H1 (cell line): ENCODE results near the gene CKLF. TPM values are rescaled to one million over a fixed set of nuclear protein-coding genes. Genes with fewer than 3 reads are reported as not detected.

Source experiments
- CTCF ChIA-PET: fragments of 300-600 bp; sonication (Branson Sonifier 250); formaldehyde crosslinking; loops from one replicate; lab custom pipeline; 2021; ENCODE audit not compliant: partially characterized antibody; lab: Charles Lee
- POLR2A ChIA-PET: fragments of 300-600 bp; sonication (Branson Sonifier 250); formaldehyde crosslinking; loops from one replicate; lab custom pipeline; 2021; ENCODE audit warnings: inconsistent platforms; ENCODE audit not compliant: partially characterized antibody; lab: Charles Lee
- DNase-seq, 2 experiments: peaks; one replicate each; pipeline versions ENCODE4 v3.0.0 to v3.0.0-alpha.2; 2010 to 2022; ENCODE audit warnings: low spot score in 2 of 2, low read depth in 1 of 2, mixed read lengths in 1 of 2
- FAIRE-seq: peaks from 2 replicates; lab custom pipeline; 2011; peaks lifted over from hg19 to GRCh38; lab: Jason Lieb, UNC
- H2AFZ ChIP-seq: 2 replicates; pipeline ENCODE4 v1.8.1; 2012; ENCODE audit warnings: low read length, inconsistent platforms
- H2AK5ac ChIP-seq: 2 replicates; pipeline ENCODE4 v1.6.1; 2013; ENCODE audit warnings: low read depth, low read length
- H2BK120ac ChIP-seq: replicated peaks from 2 replicates; pipeline ENCODE3; 2013; ENCODE audit warnings: low read depth, low read length, inconsistent platforms
- H2BK12ac ChIP-seq: 2 replicates; pipeline ENCODE4 v1.6.1; 2013; ENCODE audit warnings: low read depth, low read length
- H2BK15ac ChIP-seq: 2 replicates; pipeline ENCODE4 v1.6.1; 2013; ENCODE audit warnings: low read length
- H2BK20ac ChIP-seq: 2 replicates; pipeline ENCODE4 v1.6.1; 2013; ENCODE audit warnings: low read length
- H2BK5ac ChIP-seq: 2 replicates; pipeline ENCODE4 v1.6.1; 2013; ENCODE audit warnings: low read depth, low read length
- H3K14ac ChIP-seq: 2 replicates; pipeline ENCODE4 v1.6.1; 2013; ENCODE audit warnings: inconsistent platforms; ENCODE audit not compliant: insufficient read length
- H3K18ac ChIP-seq: 2 replicates; pipeline ENCODE4 v1.6.1; 2013; ENCODE audit warnings: low read length; ENCODE audit errors: extremely low read depth
- H3K23ac ChIP-seq: 2 replicates; pipeline ENCODE4 v1.6.1; 2013; ENCODE audit warnings: inconsistent platforms; ENCODE audit not compliant: insufficient read length
- H3K23me2 ChIP-seq: 2 replicates; pipeline ENCODE4 v1.6.1; 2013; ENCODE audit warnings: low read depth, low read length
- H3K27ac ChIP-seq: 2 replicates; pipeline ENCODE4 v1.6.1; 2011; ENCODE audit warnings: low read depth, low read length, inconsistent platforms
- H3K27me3 ChIP-seq, 4 experiments: replicated peaks in 1 of 4; 1 replicate in 1 of 4; 2 replicates in 3 of 4; pipeline versions ENCODE4 v1.6.1 to v1.8.1; 2011 to 2013; ENCODE audit warnings: low read length in 3 of 4, mild to moderate bottlenecking in 3 of 4, inconsistent platforms in 2 of 4, mixed read lengths in 2 of 4, moderate library complexity in 1 of 4; ENCODE audit not compliant: control insufficient read depth in 3 of 4, insufficient read depth in 3 of 4; ENCODE audit errors: extremely low read depth in 1 of 4
- H3K36me3 ChIP-seq, 4 experiments: 2 replicates each; pipeline versions ENCODE4 v1.6.1 to v1.8.1; 2011 to 2013; ENCODE audit warnings: mild to moderate bottlenecking in 4 of 4, low read length in 3 of 4, moderate library complexity in 2 of 4, control low read depth in 1 of 4, inconsistent platforms in 1 of 4; ENCODE audit not compliant: insufficient read depth in 4 of 4, control insufficient read depth in 2 of 4
- H3K4ac ChIP-seq: replicated peaks from 2 replicates; pipeline ENCODE3; 2013; ENCODE audit warnings: low read length, low read depth, mixed read lengths, inconsistent platforms; ENCODE audit not compliant: insufficient read length
- H3K4me1 ChIP-seq, 4 experiments: replicated peaks in 1 of 4; 1 replicate in 1 of 4; 2 replicates in 3 of 4; pipeline versions ENCODE4 v1.6.1 to v1.8.1; 2011 to 2013; ENCODE audit warnings: low read length in 3 of 4, inconsistent platforms in 2 of 4, mixed read lengths in 1 of 4; ENCODE audit not compliant: insufficient read depth in 4 of 4, control insufficient read depth in 3 of 4
- H3K4me2 ChIP-seq, 2 experiments: 2 replicates each; pipeline versions ENCODE4 v1.6.1 to v1.8.1; 2011 to 2013; ENCODE audit warnings: low read depth in 2 of 2, low read length in 2 of 2, control low read depth in 1 of 2, inconsistent platforms in 1 of 2, mild to moderate bottlenecking in 1 of 2; ENCODE audit not compliant: insufficient read depth in 1 of 2
- H3K4me3 ChIP-seq, 4 experiments: fragments of 200-600, 300-600 bp in 1 of 4; sonication (generic), shearing (Covaris generic), sonication (Bioruptor Twin) in 1 of 4; 2 replicates each; pipeline versions ENCODE4 v1.5.1 to v1.8.1; 2011 to 2016; ENCODE audit warnings: low read length in 4 of 4, low read depth in 3 of 4, control low read depth in 2 of 4, inconsistent platforms in 2 of 4, mild to moderate bottlenecking in 2 of 4, mixed read lengths in 1 of 4, moderate library complexity in 1 of 4; ENCODE audit not compliant: insufficient read depth in 2 of 4; ENCODE audit errors: extremely low read depth in 1 of 4
- H3K56ac ChIP-seq: replicated peaks from 2 replicates; pipeline ENCODE3; 2013; ENCODE audit warnings: low read depth, mild to moderate bottlenecking, mixed read lengths, low read length, inconsistent platforms; ENCODE audit not compliant: insufficient read length
- H3K79me1 ChIP-seq: 2 replicates; pipeline ENCODE4 v1.6.1; 2013; ENCODE audit warnings: low read depth, low read length, control low read depth
- H3K79me2 ChIP-seq, 2 experiments: 2 replicates each; pipeline versions ENCODE4 v1.6.1 to v1.8.1; 2012 to 2013; ENCODE audit warnings: low read length in 2 of 2, mild to moderate bottlenecking in 2 of 2, inconsistent platforms in 1 of 2; ENCODE audit not compliant: insufficient read depth in 2 of 2, control insufficient read depth in 1 of 2
- H3K9ac ChIP-seq, 4 experiments: replicated peaks in 1 of 4; 1 replicate in 1 of 4; 2 replicates in 3 of 4; pipeline versions ENCODE4 v1.6.1 to v1.8.1; 2011 to 2013; ENCODE audit warnings: low read depth in 3 of 4, low read length in 3 of 4, control low read depth in 2 of 4, mild to moderate bottlenecking in 2 of 4, moderate library complexity in 2 of 4, inconsistent platforms in 1 of 4; ENCODE audit errors: extremely low read depth in 1 of 4
- H3K9me3 ChIP-seq, 2 experiments: 2 replicates each; pipeline versions ENCODE4 v1.6.1 to v1.8.1; 2012 to 2013; ENCODE audit warnings: mild to moderate bottlenecking in 2 of 2, moderate library complexity in 2 of 2, control low read depth in 1 of 2, inconsistent platforms in 1 of 2, low read depth in 1 of 2, low read length in 1 of 2, mixed read lengths in 1 of 2; ENCODE audit not compliant: insufficient read depth in 2 of 2
- H4K20me1 ChIP-seq, 2 experiments: replicated peaks in 1 of 2; 2 replicates each; pipeline versions ENCODE3 to v1.8.1; 2011 to 2013; ENCODE audit warnings: inconsistent platforms in 2 of 2, low read length in 2 of 2, mild to moderate bottlenecking in 1 of 2; ENCODE audit not compliant: insufficient read depth in 2 of 2, control insufficient read depth in 1 of 2
- H4K5ac ChIP-seq: 2 replicates; pipeline ENCODE4 v1.6.1; 2013; ENCODE audit warnings: low read length, low read depth, mixed read lengths, inconsistent platforms; ENCODE audit not compliant: insufficient read length
- H4K8ac ChIP-seq: 2 replicates; pipeline ENCODE4 v1.8.0; 2013; ENCODE audit warnings: mild to moderate bottlenecking, moderate library complexity, low read length, inconsistent platforms; ENCODE audit not compliant: insufficient read depth; ENCODE audit errors: extremely low read depth
- H4K91ac ChIP-seq: replicated peaks from 2 replicates; pipeline ENCODE3; 2013; ENCODE audit warnings: low read length, mixed read lengths, inconsistent platforms; ENCODE audit not compliant: insufficient read length
- E2F6 ChIP-seq: IDR thresholded peaks from 2 replicates; pipeline ENCODE4 v1.6.1; 2012; ENCODE audit warnings: inconsistent platforms
- EGR1 ChIP-seq: IDR thresholded peaks from 2 replicates; pipeline ENCODE4 v1.6.1; 2011; ENCODE audit warnings: low read depth, low read length, borderline replicate concordance
- JUND ChIP-seq: IDR thresholded peaks from 2 replicates; pipeline ENCODE4 v1.6.1; 2011; ENCODE audit warnings: mild to moderate bottlenecking, improper control_type of control experiment, low read length
- POLR2AphosphoS5 ChIP-seq: IDR thresholded peaks from 2 replicates; pipeline ENCODE4 v1.6.1; 2011; ENCODE audit warnings: low read depth, low read length
- RFX5 ChIP-seq: IDR thresholded peaks from 2 replicates; pipeline ENCODE4 v1.6.1; 2011; ENCODE audit warnings: low read depth, low read length, improper control_type of control experiment, borderline replicate concordance
- SIRT6 ChIP-seq: IDR thresholded peaks from one replicate; pipeline ENCODE4 v1.7.1; 2012; ENCODE audit warnings: low read length, inconsistent platforms
- TAF7 ChIP-seq: optimal IDR thresholded peaks from 2 replicates; pipeline ENCODE3; 2011; ENCODE audit warnings: low read depth, mild to moderate bottlenecking, inconsistent platforms, low read length, moderate library complexity, borderline replicate concordance
- TBP ChIP-seq: IDR thresholded peaks from 2 replicates; pipeline ENCODE4 v1.6.1; 2011; ENCODE audit warnings: low read depth, low read length, improper control_type of control experiment
- WGBS, 2 experiments: shearing (Covaris generic) in 1 of 2; methylation state at CpG; one replicate each; pipeline versions ENCODE4 v1.1.6 to v1.1.7; 2013 to 2015; ENCODE audit warnings: low lambda C conversion rate in 2 of 2, mixed read lengths in 2 of 2, inconsistent platforms in 1 of 2, low coverage in 1 of 2, missing lambda C conversion rate in 1 of 2; ENCODE audit not compliant: insufficient replicate concordance in 2 of 2, insufficient coverage in 1 of 2, insufficient read length in 1 of 2; ENCODE audit errors: extremely low coverage in 1 of 2, missing lambda C conversion rate in 1 of 2; 5-methylcytosine and 5-hydroxymethylcytosine counted together
- polyA plus RNA-seq, 7 experiments: library from polyadenylated mRNA; depleted of rRNA in 3 of 7; stranded (reverse) in 5 of 7; unstranded in 2 of 7; fragments of >200 nt in 5 of 7; fragments of 200-250 nt in 2 of 7; gene quantifications; 1 replicate in 5 of 7; 2 replicates in 1 of 7; 4 replicates in 1 of 7; pipeline versions ENCODE4 v1.2.1 to v1.2.3, GENCODE V29; 2011 to 2013; ENCODE audit warnings: missing spikeins in 2 of 7, mixed read lengths in 2 of 7
- total RNA-seq: library from RNA; stranded (reverse); fragmentation: NEBNext Ultra II Directional; extraction: Animal tissue kit (Norgen Biotek cat#: 25700); gene quantifications from 2 replicates; pipeline ENCODE4 v1.2.1, GENCODE V29; 2021

The CKLF gene
- total and polyA plus RNA-seq, 2 of the 8 experiments (the other 6 are each of a cell fraction or from before 2014, with no cell fraction given), result 21.1 to 63.5 TPM

- Histone ChIP-seq H3K14ac (no peak overlapping the region), H2BK5ac (no peak overlapping the region), H3K4me1 (no peaks in the 10 kb centered on the region), H3K23ac (no peak overlapping the region), H3K27ac (no peak overlapping the region), H3K4me2 (no peak overlapping the region), H3K79me1 (no peaks in the 10 kb centered on the region), H2BK12ac (no peak overlapping the region), H3K18ac (no peak overlapping the region), H2AK5ac (no peak overlapping the region), H3K9me3 (no peaks in the 10 kb centered on the region), H3K79me2 (no peaks in the 10 kb centered on the region), H3K56ac (no peak overlapping the region), H3K4me3 (no peak overlapping the region), H3K36me3 (no peaks in the 10 kb centered on the region), H4K8ac (no peak overlapping the region), H4K91ac (no peak overlapping the region), H3K23me2 (no peaks in the 10 kb centered on the region), H4K20me1 (no peaks in the 10 kb centered on the region), H4K5ac (no peak overlapping the region), H3K4ac (no peak overlapping the region), H3K27me3 (no peaks in the 10 kb centered on the region), H2BK120ac (no peak overlapping the region), H2BK20ac (no peak overlapping the region), H2AFZ (no peak overlapping the region), H2BK15ac (no peak overlapping the region), H3K9ac (no peak overlapping the region)
- no peak for FAIRE-seq
- no peak for TF ChIP-seq RFX5
- no peak for TF ChIP-seq JUND
- TF ChIP-seq TBP, result no peak
- no peak for TF ChIP-seq SIRT6
- no peak for TF ChIP-seq TAF7
- TF ChIP-seq EGR1, result no peak
- no peak for TF ChIP-seq POLR2AphosphoS5
- no peak for TF ChIP-seq E2F6
- no peak for DNase-seq
- ChIA-PET CTCF (interaction anchor here (0.7 to 3.2 kb wide), 6 partner anchors 8 to 169 kb away, joined by 3 to 8 read pairs (median 4); partner anchors contain the start of gene CKLF), POLR2A (interaction anchor here (0.5 to 1.4 kb wide), 2 partner anchors 12 to 18 kb away, joined by 3 to 4 read pairs; no protein-coding TSS in a partner anchor)
- 87% methylated on average over 6 of the region's 6 CpGs; no CpG with 5 or more reads in 1 of the 2 experiments for WGBS, 2 experiments
Measured at GRCh38 chr16:66524601-66525164, 27.7 kb upstream of the CKLF start.
